H9 (cell line): ENCODE data around the gene SKP2. TPM values are rescaled to one million over a fixed set of nuclear protein-coding genes. Genes with fewer than 3 reads are reported as not detected.

Experiments
- DNase-seq: peaks from one replicate; pipeline ENCODE4 v3.0.0-alpha.2; 2017
- H2AFZ ChIP-seq: one replicate; pipeline ENCODE4 v1.6.1; 2013; ENCODE audit warnings: mild to moderate bottlenecking, low read length, control low read depth, moderate library complexity
- H2AK5ac ChIP-seq: 2 replicates; pipeline ENCODE4 v1.6.1; 2013; ENCODE audit warnings: low read length, control low read depth, mixed read lengths; ENCODE audit not compliant: insufficient read length
- H2BK120ac ChIP-seq: one replicate; pipeline ENCODE4 v1.6.1; 2013; ENCODE audit warnings: low read depth, mild to moderate bottlenecking, low read length, control low read depth, inconsistent platforms; ENCODE audit not compliant: poor library complexity, severe bottlenecking
- H2BK12ac ChIP-seq: 2 replicates; pipeline ENCODE4 v1.6.1; 2013; ENCODE audit warnings: low read length, control low read depth, mixed read lengths, low read depth; ENCODE audit not compliant: insufficient read length
- H2BK15ac ChIP-seq: 2 replicates; pipeline ENCODE4 v1.6.1; 2013; ENCODE audit warnings: low read depth, low read length, control low read depth
- H2BK20ac ChIP-seq: one replicate; pipeline ENCODE4 v1.6.1; 2013; ENCODE audit warnings: low read depth, mild to moderate bottlenecking, low read length, control low read depth, inconsistent platforms; ENCODE audit not compliant: poor library complexity, severe bottlenecking
- H2BK5ac ChIP-seq: 2 replicates; pipeline ENCODE4 v1.6.1; 2013; ENCODE audit warnings: low read length, control low read depth, mixed read lengths; ENCODE audit not compliant: insufficient read length
- H3K14ac ChIP-seq: 2 replicates; pipeline ENCODE4 v1.6.1; 2013; ENCODE audit warnings: low read length, control low read depth; ENCODE audit not compliant: insufficient read depth
- H3K18ac ChIP-seq: 2 replicates; pipeline ENCODE4 v1.6.1; 2013; ENCODE audit warnings: low read depth, mild to moderate bottlenecking, mixed read lengths, low read length, control low read depth; ENCODE audit not compliant: insufficient read length
- H3K23ac ChIP-seq: 2 replicates; pipeline ENCODE4 v1.6.1; 2013; ENCODE audit warnings: low read length, control low read depth, mixed read lengths, low read depth; ENCODE audit not compliant: insufficient read length
- H3K23me2 ChIP-seq: 2 replicates; pipeline ENCODE4 v1.6.1; 2013; ENCODE audit warnings: low read depth, mild to moderate bottlenecking, mixed read lengths, low read length, control low read depth; ENCODE audit not compliant: insufficient read length, poor library complexity, severe bottlenecking
- H3K27ac ChIP-seq: 2 replicates; pipeline ENCODE4 v1.5.1; 2013; ENCODE audit warnings: low read length, control low read depth, mixed read lengths, low read depth; ENCODE audit not compliant: insufficient read length
- H3K27me3 ChIP-seq: 2 replicates; pipeline ENCODE4 v1.6.1; 2013; ENCODE audit warnings: low read length, control low read depth, inconsistent platforms; ENCODE audit not compliant: insufficient read depth
- H3K4ac ChIP-seq: 2 replicates; pipeline ENCODE4 v1.6.1; 2013; ENCODE audit warnings: low read depth, mild to moderate bottlenecking, control low read depth, inconsistent platforms, low read length, moderate library complexity
- H3K4me1 ChIP-seq: 2 replicates; pipeline ENCODE4 v1.6.1; 2013; ENCODE audit warnings: low read length, control low read depth, inconsistent platforms; ENCODE audit not compliant: insufficient read depth
- H3K4me2 ChIP-seq: 2 replicates; pipeline ENCODE4 v1.6.1; 2013; ENCODE audit warnings: low read length, control low read depth, mixed read lengths; ENCODE audit not compliant: insufficient read length, insufficient read depth
- H3K56ac ChIP-seq: 2 replicates; pipeline ENCODE4 v1.6.1; 2013; ENCODE audit warnings: low read depth, mild to moderate bottlenecking, mixed read lengths, low read length, control low read depth; ENCODE audit not compliant: insufficient read length
- H3K79me1 ChIP-seq: 2 replicates; pipeline ENCODE4 v1.6.1; 2013; ENCODE audit warnings: low read depth, mild to moderate bottlenecking, moderate library complexity, low read length, control low read depth, inconsistent platforms; ENCODE audit not compliant: insufficient read depth, poor library complexity, severe bottlenecking
- H3K79me2 ChIP-seq: 2 replicates; pipeline ENCODE4 v1.6.1; 2013; ENCODE audit warnings: low read length, control low read depth, inconsistent platforms; ENCODE audit not compliant: insufficient read depth
- H3K9ac ChIP-seq: 2 replicates; pipeline ENCODE4 v1.6.1; 2013; ENCODE audit warnings: low read length, control low read depth, mixed read lengths; ENCODE audit not compliant: insufficient read length; ENCODE audit errors: extremely low read depth
- H3K9me3 ChIP-seq: one replicate; pipeline ENCODE4 v1.6.1; 2013; ENCODE audit warnings: low read depth, low read length, inconsistent platforms; ENCODE audit not compliant: control insufficient read depth
- H3T11ph ChIP-seq: one replicate; pipeline ENCODE4 v1.6.1; 2013; ENCODE audit warnings: mild to moderate bottlenecking, low read length, control low read depth, inconsistent platforms
- H4K20me1 ChIP-seq: one replicate; pipeline ENCODE4 v1.6.1; 2013; ENCODE audit not compliant: control insufficient read depth, insufficient read length, insufficient read depth
- H4K5ac ChIP-seq: 2 replicates; pipeline ENCODE4 v1.6.1; 2013; ENCODE audit warnings: low read depth, mild to moderate bottlenecking, mixed read lengths, low read length, control low read depth; ENCODE audit not compliant: insufficient read length
- H4K8ac ChIP-seq: replicated peaks from 2 replicates; pipeline ENCODE4 v1.6.1; 2013; ENCODE audit warnings: low read length, control low read depth, mixed read lengths, low read depth; ENCODE audit not compliant: insufficient read length
- H4K91ac ChIP-seq: 2 replicates; pipeline ENCODE4 v1.6.1; 2013; ENCODE audit warnings: low read depth, mild to moderate bottlenecking, moderate library complexity, mixed read lengths, low read length, control low read depth; ENCODE audit not compliant: insufficient read length
- H3K27ac Mint-ChIP-seq, 3 experiments: 2 replicates in 2 of 3; 3 replicates in 1 of 3; pipeline ENCODE4 v1.8.0; 2020 to 2021; ENCODE audit warnings: mixed read lengths in 3 of 3, mild to moderate bottlenecking in 1 of 3, moderate library complexity in 1 of 3
- H3K27me3 Mint-ChIP-seq: 2 replicates; pipeline ENCODE4 v1.8.0; 2021; ENCODE audit warnings: low read depth, mild to moderate bottlenecking, moderate library complexity, mixed read lengths
- H3K36me3 Mint-ChIP-seq, 3 experiments: 2 replicates in 2 of 3; 3 replicates in 1 of 3; pipeline ENCODE4 v1.8.0; 2020 to 2021; ENCODE audit warnings: low read depth in 3 of 3, mixed read lengths in 3 of 3; ENCODE audit not compliant: insufficient read depth in 1 of 3
- H3K4me1 Mint-ChIP-seq, 2 experiments: 2 replicates each; pipeline ENCODE4 v1.8.0; 2020; ENCODE audit warnings: mixed read lengths in 2 of 2
- H3K4me3 Mint-ChIP-seq, 2 experiments: 2 replicates in 1 of 2; 3 replicates in 1 of 2; pipeline ENCODE4 v1.8.0; 2020 to 2021; ENCODE audit warnings: mild to moderate bottlenecking in 2 of 2, mixed read lengths in 2 of 2, moderate library complexity in 1 of 2
- H3K9me3 Mint-ChIP-seq, 2 experiments: 2 replicates in 1 of 2; 3 replicates in 1 of 2; pipeline ENCODE4 v1.8.0; 2020; ENCODE audit warnings: mild to moderate bottlenecking in 2 of 2, mixed read lengths in 2 of 2, moderate library complexity in 1 of 2
- CTCF ChIP-seq: fragments of 200-600 bp; sonication (generic); conservative IDR thresholded peaks from 3 replicates; pipeline ENCODE4 v1.8.0; 2021; ENCODE audit warnings: antibody characterized with exemption, mild to moderate bottlenecking
- WGBS: extraction: QIAGEN DNeasy Blood & Tissue Kit; methylation state at CpG from one replicate; pipeline ENCODE4 v1.1.7; 2013; ENCODE audit warnings: missing lambda C conversion rate, low lambda C conversion rate, mixed read lengths; ENCODE audit not compliant: insufficient read length; ENCODE audit errors: extremely low coverage; 5-methylcytosine and 5-hydroxymethylcytosine counted together
- total RNA-seq: library from RNA; stranded (reverse); gene quantifications from 2 replicates; pipeline ENCODE4 v1.2.1, GENCODE V29; 2021

SKP2 gene
- total RNA-seq, 1 experiment from 2014 or later = 103 TPM

- no peak overlapping the region for H4K91ac ChIP-seq
- H2BK20ac ChIP-seq = no peak overlapping the region
- H3T11ph ChIP-seq = no peak overlapping the region
- no peaks in the 10 kb centered on the region for H3K27me3 ChIP-seq
- no peak overlapping the region for H3K18ac ChIP-seq
- no peak overlapping the region for H2AFZ ChIP-seq
- no peak overlapping the region for H2AK5ac ChIP-seq
- Mint-ChIP-seq H3K4me3 (no peak overlapping the region), H3K4me1 (no peaks in the 10 kb centered on the region), H3K27ac (no peak overlapping the region), H3K9me3 (no peaks in the 10 kb centered on the region), H3K27me3 (no peaks in the 10 kb centered on the region), H3K36me3 (peaks cover 0 to 2% (median 0%) of the 10 kb centered on the region in 3 experiments; a peak in 1 of 7 replicates)
- H4K5ac ChIP-seq = no peak overlapping the region
- H2BK12ac ChIP-seq = no peak overlapping the region
- H3K23ac ChIP-seq = no peak overlapping the region
- H2BK120ac ChIP-seq = no peak overlapping the region
- no peaks in the 10 kb centered on the region for H4K20me1 ChIP-seq
- no peaks in the 10 kb centered on the region for H3K4me1 ChIP-seq
- H3K9ac ChIP-seq = no peak overlapping the region
- no peaks in the 10 kb centered on the region for H3K23me2 ChIP-seq
- no peak overlapping the region for H3K56ac ChIP-seq
- H3K79me1 ChIP-seq = no peaks in the 10 kb centered on the region
- no peak overlapping the region for H4K8ac ChIP-seq
- H2BK5ac ChIP-seq = no peak overlapping the region
- TF ChIP-seq CTCF = no peak
- H3K9me3 ChIP-seq = no peaks in the 10 kb centered on the region
- no peaks in the 10 kb centered on the region for H3K79me2 ChIP-seq
- H2BK15ac ChIP-seq = no peak overlapping the region
- H3K4ac ChIP-seq = no peak overlapping the region
- no peak overlapping the region for H3K4me2 ChIP-seq
- no CpG with 5 or more reads among the region's 1 CpG for WGBS
- H3K27ac ChIP-seq = no peak overlapping the region
- H3K14ac ChIP-seq = no peak overlapping the region
- no peak for DNase-seq
Measured at GRCh38 chr5:36217567-36217966, 65.7 kb downstream of the SKP2 start.
